ENCODE results near the gene IL4I1.

DNA sequence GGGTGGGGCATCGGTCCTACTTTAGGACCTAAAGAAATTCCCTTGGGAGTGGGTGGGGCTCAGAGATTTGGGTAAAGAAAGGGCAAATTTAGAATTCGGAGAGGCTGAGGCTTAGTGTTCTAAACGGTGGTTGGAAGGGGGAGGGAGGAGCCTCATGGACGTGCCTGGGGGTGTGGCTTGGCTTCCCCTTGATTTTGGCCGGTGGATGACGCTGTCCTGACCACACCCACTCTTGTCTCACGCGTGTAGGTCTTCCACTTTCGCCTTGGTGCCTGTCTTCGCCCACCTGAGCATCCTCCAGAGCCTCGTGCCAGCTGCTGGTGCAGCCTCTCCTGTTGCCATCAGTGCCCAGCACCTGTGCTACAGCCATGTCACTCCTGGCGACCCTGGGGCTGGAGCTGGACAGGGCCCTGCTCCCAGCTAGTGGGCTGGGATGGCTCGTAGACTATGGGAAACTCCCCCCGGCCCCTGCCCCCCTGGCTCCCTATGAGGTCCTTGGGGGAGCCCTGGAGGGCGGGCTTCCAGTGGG lies 33.9 kb upstream of the IL4I1 start:
- TF ChIP-seq, protein P1, sequence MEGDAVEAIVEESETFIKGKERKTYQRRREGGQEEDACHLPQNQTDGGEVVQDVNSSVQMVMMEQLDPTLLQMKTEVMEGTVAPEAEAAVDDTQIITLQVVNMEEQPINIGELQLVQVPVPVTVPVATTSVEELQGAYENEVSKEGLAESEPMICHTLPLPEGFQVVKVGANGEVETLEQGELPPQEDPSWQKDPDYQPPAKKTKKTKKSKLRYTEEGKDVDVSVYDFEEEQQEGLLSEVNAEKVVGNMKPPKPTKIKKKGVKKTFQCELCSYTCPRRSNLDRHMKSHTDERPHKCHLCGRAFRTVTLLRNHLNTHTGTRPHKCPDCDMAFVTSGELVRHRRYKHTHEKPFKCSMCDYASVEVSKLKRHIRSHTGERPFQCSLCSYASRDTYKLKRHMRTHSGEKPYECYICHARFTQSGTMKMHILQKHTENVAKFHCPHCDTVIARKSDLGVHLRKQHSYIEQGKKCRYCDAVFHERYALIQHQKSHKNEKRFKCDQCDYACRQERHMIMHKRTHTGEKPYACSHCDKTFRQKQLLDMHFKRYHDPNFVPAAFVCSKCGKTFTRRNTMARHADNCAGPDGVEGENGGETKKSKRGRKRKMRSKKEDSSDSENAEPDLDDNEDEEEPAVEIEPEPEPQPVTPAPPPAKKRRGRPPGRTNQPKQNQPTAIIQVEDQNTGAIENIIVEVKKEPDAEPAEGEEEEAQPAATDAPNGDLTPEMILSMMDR (IDR thresholded peaks at IDR 0.05; ENCODE audit: low read depth, low read length, missing input control), result no peak
- no peak for TF ChIP-seq TAF1 (conservative IDR thresholded peaks at IDR 0.05)
- TF ChIP-seq, protein P2, sequence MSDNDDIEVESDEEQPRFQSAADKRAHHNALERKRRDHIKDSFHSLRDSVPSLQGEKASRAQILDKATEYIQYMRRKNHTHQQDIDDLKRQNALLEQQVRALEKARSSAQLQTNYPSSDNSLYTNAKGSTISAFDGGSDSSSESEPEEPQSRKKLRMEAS (IDR thresholded peaks at IDR 0.05), result no peak
- TF ChIP-seq RAD21 (IDR thresholded peaks at IDR 0.05), result no peak
- TF ChIP-seq, protein P3, sequence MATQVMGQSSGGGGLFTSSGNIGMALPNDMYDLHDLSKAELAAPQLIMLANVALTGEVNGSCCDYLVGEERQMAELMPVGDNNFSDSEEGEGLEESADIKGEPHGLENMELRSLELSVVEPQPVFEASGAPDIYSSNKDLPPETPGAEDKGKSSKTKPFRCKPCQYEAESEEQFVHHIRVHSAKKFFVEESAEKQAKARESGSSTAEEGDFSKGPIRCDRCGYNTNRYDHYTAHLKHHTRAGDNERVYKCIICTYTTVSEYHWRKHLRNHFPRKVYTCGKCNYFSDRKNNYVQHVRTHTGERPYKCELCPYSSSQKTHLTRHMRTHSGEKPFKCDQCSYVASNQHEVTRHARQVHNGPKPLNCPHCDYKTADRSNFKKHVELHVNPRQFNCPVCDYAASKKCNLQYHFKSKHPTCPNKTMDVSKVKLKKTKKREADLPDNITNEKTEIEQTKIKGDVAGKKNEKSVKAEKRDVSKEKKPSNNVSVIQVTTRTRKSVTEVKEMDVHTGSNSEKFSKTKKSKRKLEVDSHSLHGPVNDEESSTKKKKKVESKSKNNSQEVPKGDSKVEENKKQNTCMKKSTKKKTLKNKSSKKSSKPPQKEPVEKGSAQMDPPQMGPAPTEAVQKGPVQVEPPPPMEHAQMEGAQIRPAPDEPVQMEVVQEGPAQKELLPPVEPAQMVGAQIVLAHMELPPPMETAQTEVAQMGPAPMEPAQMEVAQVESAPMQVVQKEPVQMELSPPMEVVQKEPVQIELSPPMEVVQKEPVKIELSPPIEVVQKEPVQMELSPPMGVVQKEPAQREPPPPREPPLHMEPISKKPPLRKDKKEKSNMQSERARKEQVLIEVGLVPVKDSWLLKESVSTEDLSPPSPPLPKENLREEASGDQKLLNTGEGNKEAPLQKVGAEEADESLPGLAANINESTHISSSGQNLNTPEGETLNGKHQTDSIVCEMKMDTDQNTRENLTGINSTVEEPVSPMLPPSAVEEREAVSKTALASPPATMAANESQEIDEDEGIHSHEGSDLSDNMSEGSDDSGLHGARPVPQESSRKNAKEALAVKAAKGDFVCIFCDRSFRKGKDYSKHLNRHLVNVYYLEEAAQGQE (IDR thresholded peaks at IDR 0.05), result no peak
- TF ChIP-seq, protein P4, sequence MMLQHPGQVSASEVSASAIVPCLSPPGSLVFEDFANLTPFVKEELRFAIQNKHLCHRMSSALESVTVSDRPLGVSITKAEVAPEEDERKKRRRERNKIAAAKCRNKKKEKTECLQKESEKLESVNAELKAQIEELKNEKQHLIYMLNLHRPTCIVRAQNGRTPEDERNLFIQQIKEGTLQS (IDR thresholded peaks at IDR 0.05), result no peak

Data from liver (tissue), 3 donors.